HG03175 (cell line): ENCODE results near the gene TSHR.
"Not testable (repeated sequence)": the region's sequence is repeated elsewhere in the genome, so short reads cannot be mapped to it uniquely, and the experiment has no call there.

Experiments used
- ATAC-seq: cut with Tn5 transposase; IDR thresholded peaks from one replicate; pipeline ENCODE4 v1.9.1; 2021; ENCODE audit warnings: mild to moderate bottlenecking, moderate library complexity; ENCODE audit not compliant: unreplicated experiment

TSHR gene

GRCh38 chr14:80988735-80989429 is 33.5 kb downstream of the TSHR start:
- ATAC-seq = peak; percentile 64

- no peak for ATAC-seq
Observed at GRCh38 chr14:80992580-80992979, 37.2 kb downstream of the TSHR start.

GRCh38 chr14:80996049-80996901 is 40.9 kb downstream of the TSHR start:
- peak; percentile 83 for ATAC-seq

GRCh38 chr14:81001447-81001846 is 46.0 kb downstream of the TSHR start:
- no peak for ATAC-seq

- ATAC-seq = no peak
Observed at GRCh38 chr14:81004575-81004974, 49.2 kb downstream of the TSHR start.

- ATAC-seq = no peak
Observed at GRCh38 chr14:81005540-81006228, 50.3 kb downstream of the TSHR start.

- no peak for ATAC-seq
Observed at GRCh38 chr14:81006266-81006665, 50.8 kb downstream of the TSHR start.

- ATAC-seq = no peak
Observed at GRCh38 chr14:81007131-81007530, 51.7 kb downstream of the TSHR start.

- no peak for ATAC-seq
Observed at GRCh38 chr14:81009346-81009745, 53.9 kb downstream of the TSHR start.

- no peak for ATAC-seq
Observed at GRCh38 chr14:81018251-81018650, 62.8 kb downstream of the TSHR start.

GRCh38 chr14:81018684-81019083 is 63.3 kb downstream of the TSHR start:
- ATAC-seq = no peak

GRCh38 chr14:81019113-81019512 is 63.7 kb downstream of the TSHR start:
- ATAC-seq = not testable (repeated sequence)

- ATAC-seq = no peak
Observed at GRCh38 chr14:81023095-81023710, 67.8 kb downstream of the TSHR start.

- ATAC-seq = no peak
Observed at GRCh38 chr14:81028461-81028860, 73.0 kb downstream of the TSHR start.

- no peak for ATAC-seq
Observed at GRCh38 chr14:81031488-81031887, 76.1 kb downstream of the TSHR start.

GRCh38 chr14:81033698-81034240 is 78.3 kb downstream of the TSHR start:
- no peak for ATAC-seq

- no peak for ATAC-seq
Observed at GRCh38 chr14:81042438-81042837, 87.0 kb downstream of the TSHR start.

GRCh38 chr14:81051547-81051946 is 96.1 kb downstream of the TSHR start:
- ATAC-seq = no peak

- not testable (repeated sequence) for ATAC-seq
Observed at GRCh38 chr14:81054057-81054456, 98.6 kb downstream of the TSHR start.

GRCh38 chr14:81055971-81056370 is 100.5 kb downstream of the TSHR start:
- ATAC-seq = no peak

- no peak for ATAC-seq
Observed at GRCh38 chr14:81062380-81062779, 107.0 kb downstream of the TSHR start.
